ENCODE data around the gene USP40. TPM values are rescaled to one million over a fixed set of nuclear protein-coding genes. Genes with fewer than 3 reads are reported as not detected.
A peak's percentile ranks its signal among the peaks of the same experiment; 100 is the strongest.

USP40 gene
- total RNA-seq, 4 donors from 2014 or later: 30.7 to 113 (median 41.3) TPM

- intact Hi-C loops (cut with DNase I; ENCODE audit: low total_unique reads): no loop called here
- 81 to 100% methylated on average over 1 to 8 of the region's 8 CpGs for WGBS, 2 donors (ENCODE audit: low coverage in 1 of 2)
- no peak for DNase-seq
- TF ChIP-seq CTCF (IDR thresholded peaks at IDR 0.05) (no peak), EP300 (IDR thresholded peaks at IDR 0.05; ENCODE audit: low read depth) (no peak), POLR2AphosphoS5 (IDR thresholded peaks at IDR 0.05) (no peak), POLR2A (IDR thresholded peaks at IDR 0.05) (no peak)
- Histone ChIP-seq H3K4me1 (peaks cover 0 to 10% (median 3%) of the 10 kb centered on the region in 4 donors), H3K9me3 (no peaks in the 10 kb centered on the region), H3K4me3 (no peak overlapping the region), H3K27me3 (no peaks in the 10 kb centered on the region), H3K27ac (no peak overlapping the region), H3K36me3 (peaks cover 0 to 54% (median 22%) of the 10 kb centered on the region in 4 donors)
- in situ Hi-C loops (cut with MboI; ENCODE audit: low pct_ligation_motif_present in 1 of 4, low pct_unique_long_range_greater_than_20kb in 1 of 4, low sequenced_read_pairs in 3 of 4): loop anchor here in 2 of 4 donors (25.0 kb wide), 2 partner anchors 251 to 376 kb away; partner anchors contain the start of genes UGT1A4 (in 1 of the 2) and UGT1A5 (in 1 of the 2)
These were observed 105.1 kb downstream of the USP40 start for GRCh38 chr2:233461481-233461891.

- intact Hi-C loops (cut with DNase I; ENCODE audit: low total_unique reads): no loop called here
- peaks cover 0 to 56% (median 20%) of the 10 kb centered on the region in 4 donors for H3K36me3 ChIP-seq
These were observed 105.7 kb downstream of the USP40 start for GRCh38 chr2:233460726-233461441.

GRCh38 chr2:233459426-233459825 is 107.2 kb downstream of the USP40 start:
- DNase-seq: no peak
- in situ Hi-C loops (cut with MboI; ENCODE audit: low pct_ligation_motif_present in 1 of 4, low pct_unique_long_range_greater_than_20kb in 1 of 4, low sequenced_read_pairs in 3 of 4) (loop anchor here in 2 of 4 donors (25.0 kb wide), 2 partner anchors 253 to 378 kb away; partner anchors contain the start of genes UGT1A4 (in 1 of the 2) and UGT1A5 (in 1 of the 2)), intact Hi-C loops (cut with DNase I; ENCODE audit: low total_unique reads) (loop anchor here (10.0 kb wide), 1 partner anchor 185 kb away; no protein-coding TSS in a partner anchor)
- TF ChIP-seq POLR2A (IDR thresholded peaks at IDR 0.05): no peak
- TF ChIP-seq CTCF (IDR thresholded peaks at IDR 0.05): no peak
- no peak for TF ChIP-seq EP300 (IDR thresholded peaks at IDR 0.05; ENCODE audit: low read depth)
- no peak for TF ChIP-seq POLR2AphosphoS5 (IDR thresholded peaks at IDR 0.05)
- 96% methylated on average over 10 of the region's 10 CpGs; no CpG with 5 or more reads in 1 of the 2 donors for WGBS, 2 donors (ENCODE audit: low coverage in 1 of 2)
- Histone ChIP-seq H3K4me1 (peaks cover 0 to 10% (median 3%) of the 10 kb centered on the region in 4 donors), H3K27ac (no peak overlapping the region), H3K27me3 (no peaks in the 10 kb centered on the region), H3K9me3 (no peaks in the 10 kb centered on the region), H3K36me3 (peaks cover 0 to 56% (median 23%) of the 10 kb centered on the region in 4 donors), H3K4me3 (no peak overlapping the region)

More at GRCh38 chr2:233460726-233461441, 105.7 kb downstream of the USP40 start:
- Histone ChIP-seq H3K27me3 (no peaks in the 10 kb centered on the region), H3K27ac (peak overlapping the region in 2 of 4 donors; percentile 19 to 26), H3K4me1 (peaks cover 0 to 10% (median 3%) of the 10 kb centered on the region in 4 donors), H3K9me3 (no peaks in the 10 kb centered on the region), H3K4me3 (no peak overlapping the region)
- TF ChIP-seq POLR2A (IDR thresholded peaks at IDR 0.05) (no peak), CTCF (IDR thresholded peaks at IDR 0.05) (peak in 1 of 5 experiments; percentile 9)
- 54 to 64% methylated on average over 6 to 31 of the region's 32 CpGs for WGBS, 2 donors (ENCODE audit: low coverage in 1 of 2)
- in situ Hi-C loops (cut with MboI; ENCODE audit: low pct_ligation_motif_present in 1 of 4, low pct_unique_long_range_greater_than_20kb in 1 of 4, low sequenced_read_pairs in 3 of 4): loop anchor here in 2 of 4 donors (25.0 kb wide), 2 partner anchors 251 to 376 kb away; partner anchors contain the start of genes UGT1A4 (in 1 of the 2) and UGT1A5 (in 1 of the 2)
- DNase-seq: peak; percentile 54

GRCh38 chr2:233458826-233459225 is 107.8 kb downstream of the USP40 start:
- intact Hi-C loops (cut with DNase I; ENCODE audit: low total_unique reads): loop anchor here (10.0 kb wide), 1 partner anchor 184 kb away; no protein-coding TSS in a partner anchor
- 90% methylated on average over 7 of the region's 8 CpGs; no CpG with 5 or more reads in 1 of the 2 donors for WGBS, 2 donors (ENCODE audit: low coverage in 1 of 2)
- Histone ChIP-seq H3K9me3 (no peaks in the 10 kb centered on the region), H3K27me3 (no peaks in the 10 kb centered on the region), H3K4me3 (no peak overlapping the region), H3K27ac (no peak overlapping the region), H3K4me1 (peaks cover 0 to 10% (median 3%) of the 10 kb centered on the region in 4 donors), H3K36me3 (peaks cover 0 to 54% (median 20%) of the 10 kb centered on the region in 4 donors)
- in situ Hi-C loops (cut with MboI; ENCODE audit: low pct_ligation_motif_present in 1 of 4, low pct_unique_long_range_greater_than_20kb in 1 of 4, low sequenced_read_pairs in 3 of 4): loop anchor here in 2 of 4 donors (25.0 kb wide), 2 partner anchors 253 to 378 kb away; partner anchors contain the start of genes UGT1A4 (in 1 of the 2) and UGT1A5 (in 1 of the 2)
- no peak for DNase-seq
- no peak for TF ChIP-seq EP300 (IDR thresholded peaks at IDR 0.05; ENCODE audit: low read depth)
